Lower lobe of right lung (tissue), 2 donors: ENCODE measurements around the gene RFX1. TPM values are rescaled to one million over a fixed set of nuclear protein-coding genes. Genes with fewer than 3 reads are reported as not detected.
"Not testable (repeated sequence)": the region's sequence is repeated elsewhere in the genome, so short reads cannot be mapped to it uniquely, and the experiment has no call there.

ENCODE experiments used
- ATAC-seq, 2 donors: fragments of 200-7000 bp; cut with Tn5 transposase; one replicate each; pipeline ENCODE4 v1.9.1; 2020 to 2022; ENCODE audit warnings: mild to moderate bottlenecking in 2 of 2, moderate library complexity in 2 of 2
- DNase-seq: peaks from one replicate; pipeline ENCODE4 v3.0.0-alpha.2; 2020
- H3K27ac ChIP-seq: fragments of 200-600 bp; one replicate; pipeline ENCODE4 v1.8.0; 2022
- H3K27me3 ChIP-seq: fragments of 200-600 bp; one replicate; pipeline ENCODE4 v1.8.0; 2022; ENCODE audit warnings: low read depth
- H3K36me3 ChIP-seq: fragments of 200-600 bp; one replicate; pipeline ENCODE4 v1.8.0; 2022; ENCODE audit warnings: mild to moderate bottlenecking
- H3K4me1 ChIP-seq: fragments of 200-600 bp; one replicate; pipeline ENCODE4 v1.8.0; 2022
- H3K4me3 ChIP-seq: fragments of 200-600 bp; one replicate; pipeline ENCODE4 v1.8.0; 2022; ENCODE audit warnings: mild to moderate bottlenecking
- H3K9me3 ChIP-seq: fragments of 200-600 bp; one replicate; pipeline ENCODE4 v1.8.0; 2022
- intact Hi-C: fragments of 100-400 bp; cut with DNase I; formaldehyde crosslinking; loops from one replicate; pipeline ENCODE4 v1.11.0; 2022
- total RNA-seq: library from RNA; stranded (reverse); fragmentation: NEBNext Ultra II Directional; extraction: Animal tissue kit (Norgen Biotek cat#: 25700); gene quantifications from one replicate; pipeline ENCODE4 v1.2.1, GENCODE V29; 2021
- TF ChIP-seq, protein P1 (sequence below): fragments of 200-600 bp; IDR thresholded peaks from one replicate; pipeline ENCODE4 v1.8.0; 2022; ENCODE audit warnings: antibody characterized with exemption, mild to moderate bottlenecking
- donor health status: DM: no; HTN: yes; CAD: no; lungs with severe emphysema.

Gene RFX1
- total RNA-seq, 1 donor from 2014 or later, result 17.8 TPM

DNA sequence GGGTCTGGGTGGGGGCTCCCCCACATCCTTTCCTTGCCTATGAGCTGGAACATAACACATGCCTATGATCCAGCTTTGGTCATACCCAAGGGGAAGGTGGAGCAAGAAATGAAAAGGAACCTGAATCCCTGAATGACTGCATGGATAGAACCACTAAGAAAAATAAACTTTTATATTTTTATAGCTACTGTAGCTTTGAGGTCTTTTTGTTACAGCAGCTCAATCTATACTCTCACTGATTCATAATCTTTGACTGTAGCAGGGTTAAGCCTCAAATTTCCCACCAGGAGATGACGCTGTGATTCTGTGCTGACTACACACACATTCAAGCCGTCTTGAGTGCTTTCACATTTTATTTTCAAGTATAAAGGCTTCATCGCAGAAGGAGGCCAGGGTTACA, 46.9 kb upstream of the RFX1 start:
- intact Hi-C loops, result no loop called here
- Histone ChIP-seq H3K27ac (no peak overlapping the region), H3K36me3 (peaks cover 29% of the 10 kb centered on the region), H3K4me1 (peaks cover 7% of the 10 kb centered on the region), H3K27me3 (no peaks in the 10 kb centered on the region), H3K9me3 (no peaks in the 10 kb centered on the region), H3K4me3 (no peak overlapping the region)
- DNase-seq (no peak), ATAC-seq (no peak)
- TF ChIP-seq, protein P1, sequence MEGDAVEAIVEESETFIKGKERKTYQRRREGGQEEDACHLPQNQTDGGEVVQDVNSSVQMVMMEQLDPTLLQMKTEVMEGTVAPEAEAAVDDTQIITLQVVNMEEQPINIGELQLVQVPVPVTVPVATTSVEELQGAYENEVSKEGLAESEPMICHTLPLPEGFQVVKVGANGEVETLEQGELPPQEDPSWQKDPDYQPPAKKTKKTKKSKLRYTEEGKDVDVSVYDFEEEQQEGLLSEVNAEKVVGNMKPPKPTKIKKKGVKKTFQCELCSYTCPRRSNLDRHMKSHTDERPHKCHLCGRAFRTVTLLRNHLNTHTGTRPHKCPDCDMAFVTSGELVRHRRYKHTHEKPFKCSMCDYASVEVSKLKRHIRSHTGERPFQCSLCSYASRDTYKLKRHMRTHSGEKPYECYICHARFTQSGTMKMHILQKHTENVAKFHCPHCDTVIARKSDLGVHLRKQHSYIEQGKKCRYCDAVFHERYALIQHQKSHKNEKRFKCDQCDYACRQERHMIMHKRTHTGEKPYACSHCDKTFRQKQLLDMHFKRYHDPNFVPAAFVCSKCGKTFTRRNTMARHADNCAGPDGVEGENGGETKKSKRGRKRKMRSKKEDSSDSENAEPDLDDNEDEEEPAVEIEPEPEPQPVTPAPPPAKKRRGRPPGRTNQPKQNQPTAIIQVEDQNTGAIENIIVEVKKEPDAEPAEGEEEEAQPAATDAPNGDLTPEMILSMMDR, result no peak

GRCh38 chr19:14052470-14052869, 46.4 kb upstream of the RFX1 start:
- H3K27me3 ChIP-seq, result no peaks in the 10 kb centered on the region
- intact Hi-C loops, result no loop called here
- peaks cover 29% of the 10 kb centered on the region for H3K36me3 ChIP-seq
- peaks cover 3% of the 10 kb centered on the region for H3K4me1 ChIP-seq
- TF ChIP-seq, protein P1, result no peak
- no peak overlapping the region for H3K4me3 ChIP-seq
- ATAC-seq, result no peak
- no peak overlapping the region for H3K27ac ChIP-seq
- H3K9me3 ChIP-seq, result no peaks in the 10 kb centered on the region
- no peak for DNase-seq

DNA sequence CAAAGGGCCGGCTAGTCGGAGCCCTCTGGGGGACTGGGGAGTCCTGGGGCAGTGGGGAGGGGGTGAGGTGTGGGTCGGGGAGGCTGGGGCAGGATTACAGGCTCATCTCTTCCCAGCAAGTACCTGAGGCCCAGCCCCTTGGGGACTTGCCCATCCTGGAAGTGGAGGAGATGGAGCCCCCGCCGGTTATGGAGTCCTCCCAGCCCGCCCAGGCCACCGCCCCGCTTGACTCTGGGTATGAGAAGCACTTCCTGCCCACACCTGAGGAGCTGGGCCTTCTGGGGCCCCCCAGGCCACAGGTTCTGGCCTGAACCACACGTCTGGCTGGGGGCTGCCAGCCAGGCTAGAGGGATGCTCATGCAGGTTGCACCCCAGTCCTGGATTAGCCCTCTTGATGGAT, 45.9 kb upstream of the RFX1 start:
- H3K9me3 ChIP-seq, result no peaks in the 10 kb centered on the region
- H3K27me3 ChIP-seq, result no peaks in the 10 kb centered on the region
- peaks cover under 1% of the 10 kb centered on the region for H3K4me1 ChIP-seq
- intact Hi-C loops, result no loop called here
- TF ChIP-seq, protein P1, result no peak
- H3K27ac ChIP-seq, result no peak overlapping the region
- ATAC-seq, result no peak
- H3K36me3 ChIP-seq, result peaks cover 29% of the 10 kb centered on the region
- no peak overlapping the region for H3K4me3 ChIP-seq
- DNase-seq, result no peak

GRCh38 chr19:14050961-14051360, 44.8 kb upstream of the RFX1 start:
- H3K27ac ChIP-seq, H3K9me3 ChIP-seq, intact Hi-C loops, DNase-seq, H3K27me3 ChIP-seq, H3K4me3 ChIP-seq, ATAC-seq, H3K4me1 ChIP-seq: not testable (repeated sequence)
- peaks cover 29% of the 10 kb centered on the region for H3K36me3 ChIP-seq

DNA sequence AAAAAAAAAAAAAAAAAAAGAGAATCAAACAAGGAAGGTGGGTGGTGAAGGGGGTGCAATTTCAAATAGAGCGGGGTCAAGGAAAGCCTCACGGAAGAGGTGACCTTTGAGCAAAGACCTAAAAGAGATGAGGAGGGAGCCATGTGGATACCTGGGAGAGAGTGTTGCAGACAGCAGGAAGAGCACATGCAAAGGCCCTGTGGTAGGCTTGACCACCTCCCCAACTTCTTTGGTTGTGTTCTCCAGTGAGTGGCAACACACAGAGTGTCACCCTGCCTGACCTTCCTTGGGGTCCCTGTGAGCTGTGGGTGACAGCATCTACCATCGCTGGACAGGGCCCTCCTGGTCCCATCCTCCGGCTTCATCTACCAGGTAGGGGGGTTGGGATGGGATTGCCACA, 44.4 kb upstream of the RFX1 start:
- no peak overlapping the region for H3K27ac ChIP-seq
- H3K4me1 ChIP-seq, result no peaks in the 10 kb centered on the region
- no peak overlapping the region for H3K4me3 ChIP-seq
- ATAC-seq (no peak), DNase-seq (no peak)
- TF ChIP-seq, protein P1, result no peak
- no peaks in the 10 kb centered on the region for H3K27me3 ChIP-seq
- peaks cover 29% of the 10 kb centered on the region for H3K36me3 ChIP-seq
- no peaks in the 10 kb centered on the region for H3K9me3 ChIP-seq
- intact Hi-C loops, result no loop called here

GRCh38 chr19:14048443-14049153, 42.5 kb upstream of the RFX1 start:
- no peak overlapping the region for H3K4me3 ChIP-seq
- H3K27me3 ChIP-seq, result no peaks in the 10 kb centered on the region
- H3K27ac ChIP-seq, result no peak overlapping the region
- H3K4me1 ChIP-seq, result no peaks in the 10 kb centered on the region
- ATAC-seq, result peak; percentile 84 to 90
- H3K36me3 ChIP-seq, result peaks cover 41% of the 10 kb centered on the region
- TF ChIP-seq, protein P1, result peak; percentile 91
- peak; percentile 72 for DNase-seq
- no peaks in the 10 kb centered on the region for H3K9me3 ChIP-seq
- intact Hi-C loops, result no loop called here

DNA sequence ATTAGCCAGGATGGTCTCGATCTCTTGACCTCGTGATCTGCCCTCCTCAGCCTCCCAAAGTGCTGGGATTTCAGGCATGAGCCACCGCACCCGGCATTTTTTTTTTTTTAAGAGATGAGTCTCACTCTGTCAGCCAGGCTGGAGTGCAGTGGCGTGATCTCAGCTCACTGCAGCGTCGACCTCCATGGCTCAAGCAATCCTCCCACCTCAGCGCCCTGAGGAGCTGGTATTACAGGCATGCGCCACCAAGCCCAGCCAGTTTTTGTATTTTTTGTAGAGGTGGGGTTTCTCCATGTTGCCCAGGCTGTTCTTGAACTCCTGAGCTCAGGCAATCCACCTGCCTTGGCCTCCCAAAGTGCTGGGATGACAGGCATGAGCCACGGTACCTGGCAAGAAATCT, 41.7 kb upstream of the RFX1 start:
- H3K27me3 ChIP-seq, DNase-seq, ATAC-seq, H3K27ac ChIP-seq, H3K9me3 ChIP-seq, intact Hi-C loops, H3K4me1 ChIP-seq, H3K4me3 ChIP-seq: not testable (repeated sequence)
- H3K36me3 ChIP-seq, result peaks cover 41% of the 10 kb centered on the region
